Left ventricle myocardium inferior (tissue), 1 donor: Measurements from ENCODE around the gene CFDP1. TPM values are rescaled to one million over a fixed set of nuclear protein-coding genes. Genes with fewer than 3 reads are reported as not detected.

ENCODE experiments used
- DNase-seq: peaks from one replicate; pipeline ENCODE4 v3.0.0-alpha.2; 2020
- H3K27ac ChIP-seq: fragments of 200-600 bp; replicated peaks from 2 replicates; pipeline ENCODE4 v1.8.0; 2021
- H3K27me3 ChIP-seq: fragments of 200-600 bp; 2 replicates; pipeline ENCODE4 v1.8.0; 2021; ENCODE audit warnings: low read depth
- H3K36me3 ChIP-seq: fragments of 200-600 bp; 2 replicates; pipeline ENCODE4 v1.8.0; 2021
- H3K4me1 ChIP-seq: fragments of 200-600 bp; 2 replicates; pipeline ENCODE4 v1.8.0; 2021
- H3K4me3 ChIP-seq: fragments of 200-600 bp; 2 replicates; pipeline ENCODE4 v1.8.0; 2021; ENCODE audit warnings: mild to moderate bottlenecking, moderate library complexity
- H3K9me3 ChIP-seq: fragments of 200-600 bp; replicated peaks from 2 replicates; pipeline ENCODE4 v1.8.0; 2021
- CTCF ChIP-seq: fragments of 200-600 bp; IDR thresholded peaks from 2 replicates; pipeline ENCODE4 v1.8.0; 2021; ENCODE audit warnings: antibody characterized with exemption, mild to moderate bottlenecking, borderline replicate concordance
- intact Hi-C: fragments of 100-400 bp; cut with micrococcal nuclease; formaldehyde crosslinking; loops from one replicate; pipeline ENCODE4 v1.11.0; 2022
- total RNA-seq: library from RNA; stranded (reverse); fragmentation: NEBNext Ultra II Directional; extraction: Animal tissue kit (Norgen Biotek cat#: 25700); gene quantifications from one replicate; pipeline ENCODE4 v1.2.1, GENCODE V29; 2021
- donor health status: DM: no; HTN: yes; CAD: no; lungs with severe emphysema.

The CFDP1 gene
- total RNA-seq, 1 donor from 2014 or later = 24.9 TPM

GRCh38 chr16:75320435-75320834 is 112.9 kb downstream of the CFDP1 start:
- DNase-seq = no peak
- H3K27ac ChIP-seq = no peak overlapping the region
- H3K36me3 ChIP-seq = no peaks in the 10 kb centered on the region

GRCh38 chr16:75319513-75320411 is 113.5 kb downstream of the CFDP1 start:
- no peak for DNase-seq
- intact Hi-C loops = no loop called here
- H3K27me3 ChIP-seq = no peaks in the 10 kb centered on the region
- H3K4me3 ChIP-seq = no peak overlapping the region
- H3K36me3 ChIP-seq = no peaks in the 10 kb centered on the region
- no peak overlapping the region for H3K27ac ChIP-seq
- H3K4me1 ChIP-seq = peaks cover 35% of the 10 kb centered on the region
- no peak for TF ChIP-seq CTCF
- no peaks in the 10 kb centered on the region for H3K9me3 ChIP-seq

More at GRCh38 chr16:75320435-75320834, 112.9 kb downstream of the CFDP1 start:
- no peaks in the 10 kb centered on the region for H3K27me3 ChIP-seq
- intact Hi-C loops = no loop called here
- peaks cover 36% of the 10 kb centered on the region for H3K4me1 ChIP-seq
- peak; percentile 25 for TF ChIP-seq CTCF
- H3K4me3 ChIP-seq = no peak overlapping the region
- no peaks in the 10 kb centered on the region for H3K9me3 ChIP-seq

GRCh38 chr16:75318737-75319136 is 114.6 kb downstream of the CFDP1 start:
- intact Hi-C loops = no loop called here
- TF ChIP-seq CTCF = no peak
- Histone ChIP-seq H3K4me3 (no peak overlapping the region), H3K27me3 (no peaks in the 10 kb centered on the region), H3K4me1 (peaks cover 35% of the 10 kb centered on the region), H3K27ac (no peak overlapping the region), H3K9me3 (no peaks in the 10 kb centered on the region), H3K36me3 (peaks cover under 1% of the 10 kb centered on the region)
- no peak for DNase-seq

- Histone ChIP-seq H3K4me1 (peaks cover 35% of the 10 kb centered on the region), H3K9me3 (no peaks in the 10 kb centered on the region), H3K36me3 (peaks cover 12% of the 10 kb centered on the region), H3K27me3 (no peaks in the 10 kb centered on the region), H3K27ac (peak overlapping the region; percentile 66), H3K4me3 (no peak overlapping the region)
- DNase-seq = no peak
- no peak for TF ChIP-seq CTCF
- intact Hi-C loops = no loop called here
Observed at GRCh38 chr16:75317532-75317931, 115.8 kb downstream of the CFDP1 start.

- peak; percentile 20 for DNase-seq
- Histone ChIP-seq H3K27me3 (no peaks in the 10 kb centered on the region), H3K9me3 (no peaks in the 10 kb centered on the region), H3K27ac (peak overlapping the region; percentile 66), H3K4me3 (no peak overlapping the region), H3K4me1 (peaks cover 35% of the 10 kb centered on the region), H3K36me3 (peaks cover 12% of the 10 kb centered on the region)
- intact Hi-C loops = no loop called here
- TF ChIP-seq CTCF = no peak
Observed at GRCh38 chr16:75317101-75317522, 116.2 kb downstream of the CFDP1 start.
